ENCODE results near the gene SPECC1.

DNA sequence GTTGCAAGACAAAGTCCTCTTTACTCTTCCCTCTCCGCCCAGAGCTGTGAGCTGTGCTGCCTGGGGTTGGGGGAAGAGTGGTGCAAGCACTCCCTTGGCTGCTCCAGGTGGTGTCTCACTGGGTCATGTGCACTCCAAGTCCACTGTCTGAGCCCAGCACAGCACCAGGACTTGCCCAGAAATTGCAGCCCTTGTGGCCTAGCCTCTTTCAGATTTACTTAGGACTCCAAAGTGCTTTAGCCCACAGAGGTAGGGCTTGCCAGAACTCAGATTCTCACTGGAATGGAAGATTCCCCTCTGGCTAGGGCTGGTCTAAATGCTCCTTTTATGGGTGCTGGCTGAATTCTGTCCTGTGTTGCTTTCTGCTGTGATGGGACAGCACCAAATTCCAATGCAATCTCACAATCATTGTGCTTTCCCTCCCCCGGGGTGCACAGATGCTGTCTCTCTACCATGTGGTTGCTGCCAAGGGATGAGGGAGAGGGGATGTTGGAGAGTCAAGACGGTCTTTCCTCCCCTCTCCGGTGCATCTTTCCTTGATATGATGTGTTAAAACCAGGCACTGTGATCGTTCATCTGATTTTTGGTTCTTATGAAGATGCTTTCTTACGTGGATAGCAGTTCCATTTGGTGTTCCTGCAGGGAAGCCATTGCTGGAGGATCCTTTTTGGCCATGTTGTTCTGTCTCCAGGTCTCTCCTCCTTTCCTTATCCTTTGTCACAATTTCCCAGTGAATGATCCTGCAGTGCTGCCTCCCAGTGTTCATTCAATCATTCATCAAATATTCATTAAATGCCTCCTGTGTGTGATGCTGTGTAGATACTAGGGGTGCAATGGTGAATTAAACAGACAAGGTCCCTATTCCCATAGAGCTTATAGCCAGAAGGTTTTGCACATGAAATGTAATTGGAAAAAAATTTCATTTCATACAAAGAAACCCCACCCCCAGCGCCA, 216.3 kb downstream of the SPECC1 start:
- TF ChIP-seq CTCF (IDR thresholded peaks at IDR 0.05) = no peak
- TF ChIP-seq POLR2A (IDR thresholded peaks at IDR 0.05) = no peak

All from adrenal gland (tissue), 5 donors.